Stimulated activated CD4-positive, alpha-beta T cell treated with anti-CD3 and anti-CD28 coated beads, Interleukin-12 subunit alpha, Interleukin-12 subunit beta, amount 100 ng/mL, for 4 hours (primary cell): Measurements from ENCODE around the gene RTN1.
A peak's percentile ranks its signal among the peaks of the same experiment; 100 is the strongest.

Experiments
- DNase-seq: peaks from one replicate; pipeline ENCODE4 v3.0.0-alpha.2; 2020

Gene RTN1, protein sequence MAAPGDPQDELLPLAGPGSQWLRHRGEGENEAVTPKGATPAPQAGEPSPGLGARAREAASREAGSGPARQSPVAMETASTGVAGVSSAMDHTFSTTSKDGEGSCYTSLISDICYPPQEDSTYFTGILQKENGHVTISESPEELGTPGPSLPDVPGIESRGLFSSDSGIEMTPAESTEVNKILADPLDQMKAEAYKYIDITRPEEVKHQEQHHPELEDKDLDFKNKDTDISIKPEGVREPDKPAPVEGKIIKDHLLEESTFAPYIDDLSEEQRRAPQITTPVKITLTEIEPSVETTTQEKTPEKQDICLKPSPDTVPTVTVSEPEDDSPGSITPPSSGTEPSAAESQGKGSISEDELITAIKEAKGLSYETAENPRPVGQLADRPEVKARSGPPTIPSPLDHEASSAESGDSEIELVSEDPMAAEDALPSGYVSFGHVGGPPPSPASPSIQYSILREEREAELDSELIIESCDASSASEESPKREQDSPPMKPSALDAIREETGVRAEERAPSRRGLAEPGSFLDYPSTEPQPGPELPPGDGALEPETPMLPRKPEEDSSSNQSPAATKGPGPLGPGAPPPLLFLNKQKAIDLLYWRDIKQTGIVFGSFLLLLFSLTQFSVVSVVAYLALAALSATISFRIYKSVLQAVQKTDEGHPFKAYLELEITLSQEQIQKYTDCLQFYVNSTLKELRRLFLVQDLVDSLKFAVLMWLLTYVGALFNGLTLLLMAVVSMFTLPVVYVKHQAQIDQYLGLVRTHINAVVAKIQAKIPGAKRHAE

DNA sequence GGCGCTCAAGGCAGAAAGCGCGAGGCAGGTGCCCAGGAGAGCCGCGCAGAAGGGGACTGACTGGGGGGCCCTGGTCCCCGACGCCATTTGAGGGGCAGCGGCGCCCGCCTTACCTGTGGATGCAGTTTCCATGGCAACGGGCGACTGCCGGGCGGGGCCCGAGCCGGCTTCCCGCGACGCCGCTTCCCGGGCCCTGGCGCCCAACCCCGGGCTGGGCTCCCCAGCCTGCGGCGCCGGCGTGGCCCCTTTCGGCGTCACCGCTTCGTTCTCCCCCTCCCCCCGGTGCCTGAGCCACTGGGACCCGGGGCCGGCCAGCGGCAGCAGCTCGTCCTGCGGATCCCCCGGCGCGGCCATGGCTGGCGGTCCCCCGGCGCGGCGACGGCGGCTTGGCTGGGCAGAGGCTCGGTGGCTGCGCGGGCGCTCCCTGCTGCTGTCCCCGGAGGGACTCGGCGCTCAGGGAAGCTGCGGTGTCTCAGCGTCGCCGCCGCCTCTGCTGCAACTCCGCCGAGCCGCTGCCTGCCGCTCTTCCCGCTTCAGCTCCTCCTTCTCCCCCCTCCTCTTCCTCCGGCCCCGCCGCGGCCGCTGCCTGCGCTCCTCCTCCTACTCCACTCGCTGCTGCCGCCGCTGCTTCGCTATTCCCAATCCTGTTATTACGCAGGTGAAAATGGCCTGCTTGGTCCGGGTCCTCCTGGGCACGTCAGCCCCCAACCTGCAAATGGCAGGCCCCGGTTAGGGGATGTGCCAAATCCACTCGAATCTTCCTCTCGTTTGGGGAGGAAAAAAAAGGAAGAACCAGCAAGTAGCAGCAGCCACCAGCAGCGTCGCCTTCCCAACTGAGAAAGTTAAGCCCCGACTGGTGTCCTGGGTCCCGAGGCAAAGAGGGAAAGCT lies at the start of gene RTN1:
Gene RTN1 (minus strand): TSS at position 500 of the 889 bp plus-strand sequence. CDS start 146 bp downstream, at position 354.
- peak; percentile 3 for DNase-seq

DNA sequence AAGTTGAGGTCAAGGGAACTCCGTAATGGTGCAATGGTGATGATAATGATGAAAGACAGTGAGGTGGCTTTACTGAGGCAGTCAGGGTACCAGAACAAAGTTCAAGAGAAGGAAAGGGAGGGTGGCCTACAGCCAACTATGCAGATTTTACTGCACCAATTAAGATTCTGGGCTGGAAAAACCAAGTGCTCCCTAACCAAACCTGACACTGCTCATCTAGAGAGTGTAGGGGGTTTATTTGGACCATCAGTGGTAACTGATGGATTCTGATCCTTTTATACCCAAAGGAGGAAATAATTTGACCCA lies 49.8 kb upstream of the RTN1 start:
- DNase-seq = no peak

DNA sequence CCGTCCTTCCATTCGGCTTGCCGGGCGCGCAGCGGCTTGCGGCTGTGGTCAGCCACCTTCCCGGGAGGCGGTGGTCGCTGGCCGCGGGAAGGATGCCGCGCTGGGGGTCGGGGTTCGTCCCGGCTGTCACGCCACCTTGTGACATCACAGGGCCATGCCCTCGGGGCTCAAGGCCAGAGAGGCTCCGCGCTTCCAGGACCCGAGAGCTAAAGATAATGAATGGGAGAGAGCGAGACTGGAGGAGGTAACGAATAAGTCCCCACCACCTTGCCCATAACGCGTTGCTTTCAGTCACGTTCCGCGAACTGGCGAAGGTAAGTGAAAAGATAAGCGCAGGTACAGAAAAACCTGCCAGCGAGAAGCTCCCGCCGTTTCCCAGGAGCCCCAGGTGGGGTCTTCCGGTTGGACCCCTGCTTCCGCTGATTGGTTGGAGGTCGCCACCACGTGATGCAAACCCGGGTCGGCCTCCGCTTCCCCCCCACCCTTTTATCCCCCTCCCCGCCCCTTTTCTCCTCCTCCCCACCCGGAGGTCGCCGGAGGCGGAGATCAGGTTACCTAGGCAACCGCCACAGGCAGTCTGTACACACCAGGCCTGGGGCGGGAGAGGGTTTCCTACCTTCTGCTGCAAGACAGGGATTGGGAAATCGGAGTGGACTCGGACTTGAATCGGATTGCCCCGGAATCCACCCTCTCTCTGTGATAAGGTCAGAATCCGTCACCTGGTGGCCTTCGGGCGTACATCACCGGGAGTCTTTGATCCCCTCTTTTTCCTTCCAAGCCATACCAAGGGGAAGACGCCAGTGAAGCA lies 49.2 kb upstream of the RTN1 start, which contains the start of gene LRRC9:
Gene LRRC9 (plus strand): TSS at position 575 of the 808 bp plus-strand sequence.
- DNase-seq = peak; percentile 2

DNA sequence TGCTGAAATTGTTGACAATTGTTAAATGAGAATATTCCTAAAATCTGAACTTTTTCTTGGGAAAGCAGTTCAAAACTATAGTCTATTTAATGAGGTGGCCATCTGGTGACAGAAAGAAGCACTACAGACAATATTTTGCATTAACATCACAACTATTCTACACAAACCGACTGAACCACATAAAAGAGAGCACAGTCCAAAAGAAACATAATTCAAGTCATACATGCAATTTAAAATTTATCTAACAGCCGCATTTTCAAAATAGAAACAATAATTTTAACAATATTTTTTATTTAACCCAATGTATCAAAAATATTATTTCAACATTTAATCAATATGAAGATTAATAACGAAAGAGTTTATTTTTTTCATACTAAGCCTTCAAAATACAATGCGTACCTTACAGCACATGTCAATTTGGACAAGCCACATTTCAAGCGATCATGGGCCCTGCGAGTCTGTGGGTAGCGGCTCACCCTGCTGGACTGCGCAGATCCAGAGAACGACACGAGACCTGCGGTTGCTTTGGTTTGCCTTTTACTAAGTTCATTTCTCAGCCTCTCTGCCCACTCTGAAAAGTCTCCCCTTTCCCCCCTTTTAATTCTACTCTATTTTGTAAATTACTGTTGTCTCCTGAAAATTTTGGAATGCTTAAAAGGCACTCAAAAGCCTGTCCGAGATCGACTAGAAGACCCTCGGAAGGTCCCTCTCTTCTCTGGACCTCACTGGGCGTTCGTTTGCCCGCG lies 48.4 kb upstream of the RTN1 start:
- DNase-seq = no peak

DNA sequence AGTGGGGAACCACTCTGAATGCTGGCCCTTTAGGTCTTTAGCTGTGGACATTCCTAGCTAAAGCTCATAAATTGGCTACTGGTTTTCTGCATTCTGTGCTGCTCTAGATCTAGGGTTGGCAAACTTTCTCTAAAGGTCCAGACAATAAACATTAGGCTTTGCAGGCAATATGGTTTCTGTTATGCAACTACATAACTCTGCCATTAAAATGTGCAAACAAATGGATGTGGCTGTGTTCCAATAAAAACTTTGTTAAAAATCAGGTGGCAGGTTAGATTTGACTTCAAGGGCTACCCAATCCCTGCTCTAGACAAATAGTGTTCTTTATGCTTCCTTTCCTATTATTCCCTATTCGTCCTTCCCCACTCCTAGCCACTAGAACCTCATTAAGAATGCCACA lies 42.6 kb upstream of the RTN1 start:
- DNase-seq = no peak

DNA sequence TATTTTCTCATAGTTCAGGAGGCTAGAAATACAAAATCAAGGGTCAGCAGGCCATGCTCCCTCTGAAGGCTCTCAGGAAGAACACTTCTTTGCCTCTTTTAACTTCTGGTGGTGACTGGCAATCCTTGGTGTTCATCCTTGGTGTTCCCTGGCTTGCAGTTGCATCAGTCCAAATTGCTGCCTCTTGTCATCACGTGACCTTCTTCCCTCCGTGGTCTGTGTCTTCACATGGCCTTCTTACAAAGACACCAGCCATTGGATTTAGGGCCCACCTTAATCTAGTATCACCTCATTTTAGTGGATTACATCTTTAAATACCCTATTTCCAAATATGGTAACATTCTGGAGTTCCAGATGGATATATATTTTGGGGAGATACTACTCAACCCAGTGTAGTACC lies 41.9 kb upstream of the RTN1 start:
- no peak for DNase-seq

DNA sequence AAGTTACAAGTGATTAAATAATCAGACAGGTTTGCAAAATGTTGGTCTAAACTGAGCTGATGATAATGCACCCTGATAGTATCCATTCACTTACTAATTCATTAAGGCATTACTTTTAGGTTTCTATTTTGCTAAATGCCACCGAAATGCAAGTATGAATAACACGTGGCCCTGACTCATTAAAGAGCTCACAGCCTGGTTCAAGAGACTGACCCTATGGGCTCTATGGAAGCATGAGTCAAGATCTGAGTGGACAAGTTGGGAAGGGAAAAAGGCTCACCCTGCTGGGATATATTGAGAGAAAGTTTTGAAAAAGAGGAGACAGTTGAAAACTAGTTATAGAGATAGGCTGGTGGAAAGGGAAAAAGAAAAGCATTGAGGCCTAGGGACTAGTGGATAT lies 34.6 kb upstream of the RTN1 start:
- DNase-seq = no peak

DNA sequence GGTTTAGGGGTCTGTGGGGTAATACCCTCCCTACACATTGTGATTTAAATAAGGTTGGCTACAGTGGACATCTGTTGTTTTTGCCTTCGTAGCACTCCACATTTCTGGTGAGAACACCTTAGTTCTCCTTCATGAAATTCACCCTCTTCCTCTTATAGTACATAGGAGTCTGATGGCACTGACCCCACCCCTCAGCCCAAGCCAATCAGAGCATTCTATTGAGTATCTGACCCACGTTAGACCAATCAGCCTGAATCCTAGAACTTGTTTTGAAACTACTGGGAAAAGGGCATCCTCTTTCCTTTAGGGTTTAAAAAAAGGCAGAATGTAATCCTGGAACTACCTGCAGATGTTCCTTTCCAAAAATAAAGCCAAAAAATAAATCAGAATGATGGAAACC lies 33.6 kb upstream of the RTN1 start:
- DNase-seq = no peak

DNA sequence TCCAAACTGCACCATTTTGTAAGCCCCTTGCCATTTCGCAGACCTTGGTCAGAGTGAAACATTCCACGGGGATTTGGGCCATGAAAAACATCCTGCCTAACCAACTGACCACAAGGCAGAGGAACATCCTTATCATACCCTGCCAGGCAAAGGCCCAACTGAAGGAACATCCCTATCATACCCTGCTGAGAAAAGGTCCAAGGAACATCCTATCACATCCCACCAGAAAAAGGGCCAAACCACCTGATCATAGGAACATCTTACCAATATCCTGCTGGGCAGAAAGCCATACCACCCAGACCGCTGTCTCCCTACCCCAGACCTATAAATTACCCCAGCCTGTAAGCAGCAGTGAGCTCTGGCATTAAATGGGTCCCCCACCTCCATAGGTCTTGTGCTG lies 30.0 kb upstream of the RTN1 start:
- DNase-seq = no peak

DNA sequence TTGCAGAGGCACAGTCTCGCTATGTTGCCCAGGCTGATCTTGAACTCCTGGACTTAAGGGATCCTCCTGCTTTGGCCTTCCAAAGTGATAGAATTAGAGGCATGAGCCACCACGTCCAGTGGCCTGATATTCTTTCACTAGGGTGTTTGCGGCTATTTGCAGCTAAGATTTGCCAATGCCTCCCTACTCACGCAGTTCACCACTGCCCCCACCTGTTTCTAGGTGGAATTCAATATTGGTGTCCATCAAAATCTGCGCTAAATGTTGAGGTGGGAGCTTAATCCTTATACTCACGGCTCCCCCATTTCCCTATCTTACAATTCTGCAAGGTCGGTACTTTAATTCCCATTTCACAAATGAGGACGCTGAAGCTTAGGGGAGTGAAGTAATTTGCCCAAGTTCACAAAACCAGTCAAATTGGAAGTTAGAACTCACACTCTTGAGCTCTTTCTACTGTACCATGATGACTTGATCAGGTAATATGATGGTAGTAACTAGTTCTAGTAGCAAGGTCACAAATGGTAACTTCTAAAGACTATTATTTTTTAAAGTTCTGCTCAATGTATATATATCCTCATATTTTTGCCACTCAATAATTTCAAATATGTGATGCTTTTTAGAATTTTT lies 27.3 kb upstream of the RTN1 start:
- DNase-seq = no peak

DNA sequence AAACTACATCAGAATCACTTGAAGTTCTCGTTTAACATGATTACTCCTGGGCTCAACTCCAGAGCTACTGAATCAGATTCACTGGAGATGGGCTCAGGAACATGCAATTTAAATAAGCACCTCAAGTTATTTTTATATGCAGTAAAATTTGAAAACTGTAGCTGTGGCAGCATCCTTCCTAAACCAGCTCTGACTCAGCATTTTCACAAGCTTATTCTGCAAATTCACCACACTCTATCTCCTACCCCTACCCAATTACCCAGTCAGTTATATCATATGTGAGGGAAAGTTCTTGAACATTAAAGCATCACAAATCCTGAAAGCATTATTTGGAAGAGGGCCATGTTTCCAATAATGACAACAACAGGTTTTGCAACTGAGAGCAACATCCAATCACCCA lies 25.1 kb upstream of the RTN1 start:
- no peak for DNase-seq

DNA sequence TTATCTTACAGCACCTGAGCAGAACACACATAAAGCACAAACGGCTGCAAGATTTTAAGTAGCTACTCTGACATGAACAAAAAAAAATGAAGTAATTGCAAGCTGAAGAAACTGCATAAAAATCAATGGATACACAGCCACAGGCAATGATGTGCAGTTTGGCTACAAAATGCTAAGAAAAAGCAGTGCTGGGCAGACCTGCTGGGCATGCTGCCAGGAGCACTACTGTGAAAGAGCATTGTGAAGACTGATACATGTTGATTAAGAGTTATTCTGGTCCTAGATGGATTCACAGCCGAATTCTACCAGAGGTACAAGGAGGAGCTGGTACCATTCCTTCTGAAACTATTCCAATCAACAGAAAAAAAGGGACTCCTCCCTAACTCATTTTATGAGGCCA lies 20.1 kb upstream of the RTN1 start:
- no peak for DNase-seq

DNA sequence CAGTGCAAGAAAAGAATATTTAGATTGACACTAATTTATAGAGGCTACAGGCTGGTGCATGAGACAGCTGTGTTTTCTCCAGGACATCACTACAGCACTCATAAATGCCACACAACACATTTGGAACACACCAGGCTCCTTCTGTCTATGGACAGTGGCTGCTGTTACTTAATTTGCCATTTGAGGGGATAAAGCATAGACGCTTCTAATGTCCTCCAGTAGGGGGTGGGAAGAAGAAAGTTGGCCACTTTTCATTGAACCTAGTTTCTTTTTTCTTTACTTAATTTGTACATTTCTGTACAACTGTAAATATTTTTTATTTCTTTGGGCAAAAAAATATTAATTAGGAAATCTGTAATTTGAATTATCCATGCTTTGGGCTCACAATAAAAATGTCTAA lies 12.4 kb upstream of the RTN1 start:
- DNase-seq = no peak

DNA sequence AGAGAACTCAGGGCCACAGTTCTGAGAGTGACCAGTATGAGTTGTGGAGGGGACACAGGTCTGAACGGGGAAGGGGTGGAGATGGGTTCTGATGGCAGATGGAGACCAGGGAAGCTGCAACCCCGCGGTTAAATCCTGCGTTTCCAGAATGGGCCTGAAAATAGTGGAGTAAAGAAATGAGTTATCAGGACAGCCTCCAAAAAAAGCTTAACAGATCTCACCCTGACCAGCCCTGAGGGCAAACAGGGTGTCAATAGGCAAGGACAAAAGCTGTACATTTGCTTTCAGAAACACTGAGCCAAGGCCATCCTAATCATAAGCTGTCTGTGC lies 555 bp upstream of the RTN1 start:
- no peak for DNase-seq

DNA sequence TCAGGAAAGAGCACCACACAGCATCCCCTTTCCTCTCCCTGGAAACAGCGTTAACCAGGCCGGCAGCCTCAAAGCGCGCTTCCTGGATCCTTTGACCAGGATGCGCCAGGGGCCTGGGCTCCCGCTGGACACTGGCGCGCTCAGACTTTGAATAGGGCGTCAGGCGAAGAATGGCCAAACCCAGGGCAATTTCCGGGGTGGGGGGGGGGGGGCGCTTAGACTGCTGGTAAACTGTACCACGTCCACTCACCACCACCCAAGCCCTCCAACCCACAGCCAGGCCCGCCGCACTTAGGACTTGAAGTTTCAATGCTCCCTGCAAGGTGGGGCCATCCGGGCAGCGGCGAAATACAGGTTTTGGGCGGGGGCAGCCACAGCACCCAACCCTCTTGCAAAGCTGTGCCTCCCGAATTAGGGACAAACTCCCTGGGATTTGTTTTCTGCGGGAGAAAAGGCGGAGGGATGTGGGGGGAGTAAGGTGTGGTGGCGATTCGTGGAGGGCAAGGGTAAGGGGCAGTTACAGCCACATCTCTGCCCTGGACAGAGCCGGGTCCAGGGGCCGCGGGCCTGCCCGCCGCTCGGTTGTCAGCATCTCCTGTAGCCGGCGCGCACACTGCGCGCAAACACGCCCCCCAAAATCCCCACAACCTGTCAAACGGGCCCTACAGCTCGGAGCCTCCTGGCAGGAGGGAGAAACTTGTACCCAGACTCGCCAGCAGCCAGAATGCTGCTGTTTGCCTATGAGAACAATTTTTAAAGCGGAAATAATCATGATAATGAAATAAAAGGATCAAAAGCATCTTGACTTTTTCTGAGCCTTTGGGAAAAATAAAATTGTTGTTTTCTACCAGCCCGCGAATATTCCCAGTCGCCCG lies 958 bp downstream of the RTN1 start:
- DNase-seq = no peak

DNA sequence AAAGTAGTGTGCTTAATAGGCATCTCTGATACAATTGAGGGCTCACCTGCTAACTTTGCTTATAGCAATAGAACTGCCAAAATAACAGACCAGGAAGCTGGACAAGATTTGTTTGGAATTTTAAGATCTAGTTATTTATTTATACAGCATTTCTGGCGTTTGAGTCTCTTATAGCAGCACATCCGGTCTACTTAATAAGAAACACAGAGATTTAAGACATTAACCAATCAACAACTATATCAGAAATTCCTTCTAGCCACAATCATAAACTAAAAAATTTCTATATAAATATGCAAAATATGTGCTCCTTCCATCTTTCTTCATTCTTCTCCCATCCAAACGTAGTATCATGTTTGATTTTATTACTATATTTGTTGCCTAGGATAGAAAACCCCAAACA lies 2.6 kb downstream of the RTN1 start:
- no peak for DNase-seq

DNA sequence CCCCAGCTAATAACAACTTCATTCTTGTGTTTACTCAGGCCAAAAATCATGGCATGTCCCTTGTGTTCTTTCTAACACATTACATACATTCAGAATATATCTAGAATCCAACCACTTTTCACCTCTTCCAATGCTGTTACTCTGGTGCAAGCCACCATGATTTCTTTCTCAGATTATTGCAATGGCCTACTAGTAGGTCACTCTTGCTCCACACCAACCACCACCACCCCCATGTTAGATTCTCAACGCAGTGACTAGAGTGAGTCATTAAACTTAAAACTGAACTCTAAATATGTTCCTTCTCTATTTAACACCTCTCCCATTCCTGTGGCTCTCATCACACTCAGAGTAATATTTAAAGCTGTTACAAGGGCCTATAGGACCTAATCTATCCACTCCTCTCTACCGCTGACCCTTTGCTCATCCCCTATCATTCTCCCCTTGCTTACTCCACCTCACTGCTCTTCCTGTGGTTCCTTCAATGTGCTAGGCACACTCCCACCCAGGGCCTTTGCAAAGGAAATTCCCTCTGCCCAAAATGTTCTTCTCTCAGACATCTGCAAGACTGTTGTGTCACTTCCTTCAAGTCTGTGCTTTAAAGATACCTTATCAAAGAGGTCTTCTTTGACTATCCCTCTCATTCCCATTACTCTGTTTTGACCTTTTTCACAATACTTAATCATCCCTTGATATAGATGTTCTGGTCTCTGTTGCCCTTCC lies 6.6 kb downstream of the RTN1 start:
- no peak for DNase-seq

DNA sequence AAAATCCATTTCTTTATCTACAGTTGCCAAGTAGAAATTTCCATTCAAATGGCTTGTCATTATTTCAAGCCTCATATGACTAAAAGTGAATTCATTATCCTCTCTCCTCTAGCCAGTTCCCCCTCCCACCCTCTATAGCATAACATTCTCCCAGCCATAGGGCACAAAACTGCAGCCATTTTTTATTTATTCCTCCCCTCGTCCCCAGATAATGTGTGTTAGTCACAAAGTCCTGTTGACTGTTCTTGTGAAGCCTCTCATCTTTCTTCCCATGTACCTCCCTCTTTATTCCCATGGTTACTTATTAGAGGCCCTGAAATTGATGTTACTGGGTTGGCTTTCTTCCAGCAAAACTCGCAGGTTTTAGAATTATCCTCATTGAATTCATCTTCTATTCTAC lies 13.2 kb downstream of the RTN1 start:
- no peak for DNase-seq

DNA sequence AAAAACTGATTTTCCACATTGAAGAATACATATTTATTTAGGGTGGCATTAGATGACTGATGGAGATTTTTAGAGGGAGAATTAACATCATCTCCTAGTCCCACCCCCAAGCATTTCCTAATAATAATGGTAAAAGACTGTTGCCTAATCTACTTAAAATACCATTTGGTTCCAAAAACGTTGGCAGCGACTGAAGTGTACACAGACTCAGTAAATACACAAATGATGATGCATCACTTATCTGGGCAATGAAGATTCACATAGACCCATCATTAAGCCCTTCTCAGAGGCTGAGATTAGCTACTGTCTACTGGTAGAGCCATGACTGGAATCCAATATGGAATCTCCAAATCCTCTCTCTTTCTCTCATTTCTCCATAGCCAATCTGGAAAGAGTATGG lies 18.2 kb downstream of the RTN1 start:
- DNase-seq = no peak

DNA sequence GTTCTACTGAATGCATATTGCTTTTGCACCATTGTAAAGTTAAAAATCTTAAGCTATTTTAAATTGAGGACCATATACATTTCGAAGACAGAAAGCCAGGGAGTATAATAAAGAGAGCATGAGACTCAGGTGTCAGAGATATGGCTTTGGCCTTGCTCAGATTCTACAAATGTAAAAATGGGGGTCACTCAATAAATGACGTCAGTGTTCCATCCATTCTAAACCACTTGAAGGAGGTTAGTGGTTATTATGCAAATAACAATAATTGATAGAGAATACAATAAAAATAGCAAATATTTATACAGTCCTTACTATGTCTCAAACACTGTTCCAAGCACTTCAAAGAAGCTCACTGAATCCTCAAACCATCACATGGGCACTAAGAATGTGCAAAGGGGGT lies 20.1 kb downstream of the RTN1 start:
- DNase-seq = no peak
